Ishikawa (cell line): Measurements from ENCODE around the gene N4BP2L2.

Experiments used
- CEBPB ChIP-seq: IDR thresholded peaks from 2 replicates; pipeline ENCODE4 v1.6.1; 2012
- EGR1 ChIP-seq: IDR thresholded peaks from 2 replicates; pipeline ENCODE4 v1.6.1; 2012
- EP300 ChIP-seq: IDR thresholded peaks from 2 replicates; pipeline ENCODE4 v1.6.1; 2012; ENCODE audit warnings: borderline replicate concordance
- NFIC ChIP-seq: IDR thresholded peaks from 2 replicates; pipeline ENCODE4 v1.6.1; 2012
- RAD21 ChIP-seq: IDR thresholded peaks from 2 replicates; pipeline ENCODE4 v1.6.1; 2012; ENCODE audit warnings: low read depth
- TAF1 ChIP-seq: IDR thresholded peaks from 2 replicates; pipeline ENCODE4 v1.6.1; 2012; ENCODE audit warnings: low read depth, mild to moderate bottlenecking
- TCF12 ChIP-seq: IDR thresholded peaks from 2 replicates; pipeline ENCODE4 v1.6.1; 2012; ENCODE audit warnings: low read depth
- YY1 ChIP-seq: IDR thresholded peaks from 2 replicates; pipeline ENCODE4 v1.6.1; 2012; ENCODE audit warnings: low read depth
- ZBTB7A ChIP-seq: IDR thresholded peaks from 2 replicates; pipeline ENCODE4 v1.6.1; 2012; ENCODE audit warnings: low read depth
- TF ChIP-seq, protein P1 (sequence below): IDR thresholded peaks from 2 replicates; pipeline ENCODE4 v1.6.1; 2012; ENCODE audit warnings: low read depth, mild to moderate bottlenecking
- TF ChIP-seq, protein P2 (sequence below): IDR thresholded peaks from 2 replicates; pipeline ENCODE4 v1.6.1; 2012
- TF ChIP-seq, protein P3 (sequence below): IDR thresholded peaks from 2 replicates; pipeline ENCODE4 v1.6.1; 2012

DNA sequence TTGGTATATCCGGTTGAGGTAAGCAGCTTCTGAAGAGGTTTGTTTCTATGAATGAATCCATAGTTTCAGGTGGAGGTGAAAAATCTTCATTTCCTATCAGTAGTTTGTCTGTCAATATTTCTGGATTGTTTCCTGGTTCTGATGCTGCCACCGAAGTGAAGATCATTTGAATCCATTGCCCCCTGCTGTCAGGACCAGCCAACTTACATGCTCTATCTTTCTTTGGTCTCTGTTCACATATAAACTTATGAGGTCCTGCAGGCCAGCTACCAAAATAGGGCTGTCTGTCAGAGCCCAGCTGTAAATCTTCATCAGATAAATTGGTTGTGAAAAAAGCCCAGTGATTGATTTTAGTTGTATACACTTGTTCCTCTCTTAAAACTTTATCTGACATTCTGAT is 95.5 kb downstream of the N4BP2L2 start:
- TF ChIP-seq EGR1 (no peak), EP300 (no peak), TAF1 (no peak), RAD21 (no peak), NFIC (no peak), TCF12 (no peak), CEBPB (no peak), YY1 (no peak), ZBTB7A (no peak)
- TF ChIP-seq, protein P1, sequence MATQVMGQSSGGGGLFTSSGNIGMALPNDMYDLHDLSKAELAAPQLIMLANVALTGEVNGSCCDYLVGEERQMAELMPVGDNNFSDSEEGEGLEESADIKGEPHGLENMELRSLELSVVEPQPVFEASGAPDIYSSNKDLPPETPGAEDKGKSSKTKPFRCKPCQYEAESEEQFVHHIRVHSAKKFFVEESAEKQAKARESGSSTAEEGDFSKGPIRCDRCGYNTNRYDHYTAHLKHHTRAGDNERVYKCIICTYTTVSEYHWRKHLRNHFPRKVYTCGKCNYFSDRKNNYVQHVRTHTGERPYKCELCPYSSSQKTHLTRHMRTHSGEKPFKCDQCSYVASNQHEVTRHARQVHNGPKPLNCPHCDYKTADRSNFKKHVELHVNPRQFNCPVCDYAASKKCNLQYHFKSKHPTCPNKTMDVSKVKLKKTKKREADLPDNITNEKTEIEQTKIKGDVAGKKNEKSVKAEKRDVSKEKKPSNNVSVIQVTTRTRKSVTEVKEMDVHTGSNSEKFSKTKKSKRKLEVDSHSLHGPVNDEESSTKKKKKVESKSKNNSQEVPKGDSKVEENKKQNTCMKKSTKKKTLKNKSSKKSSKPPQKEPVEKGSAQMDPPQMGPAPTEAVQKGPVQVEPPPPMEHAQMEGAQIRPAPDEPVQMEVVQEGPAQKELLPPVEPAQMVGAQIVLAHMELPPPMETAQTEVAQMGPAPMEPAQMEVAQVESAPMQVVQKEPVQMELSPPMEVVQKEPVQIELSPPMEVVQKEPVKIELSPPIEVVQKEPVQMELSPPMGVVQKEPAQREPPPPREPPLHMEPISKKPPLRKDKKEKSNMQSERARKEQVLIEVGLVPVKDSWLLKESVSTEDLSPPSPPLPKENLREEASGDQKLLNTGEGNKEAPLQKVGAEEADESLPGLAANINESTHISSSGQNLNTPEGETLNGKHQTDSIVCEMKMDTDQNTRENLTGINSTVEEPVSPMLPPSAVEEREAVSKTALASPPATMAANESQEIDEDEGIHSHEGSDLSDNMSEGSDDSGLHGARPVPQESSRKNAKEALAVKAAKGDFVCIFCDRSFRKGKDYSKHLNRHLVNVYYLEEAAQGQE: no peak
- TF ChIP-seq, protein P2, sequence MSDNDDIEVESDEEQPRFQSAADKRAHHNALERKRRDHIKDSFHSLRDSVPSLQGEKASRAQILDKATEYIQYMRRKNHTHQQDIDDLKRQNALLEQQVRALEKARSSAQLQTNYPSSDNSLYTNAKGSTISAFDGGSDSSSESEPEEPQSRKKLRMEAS: no peak
- TF ChIP-seq, protein P3, sequence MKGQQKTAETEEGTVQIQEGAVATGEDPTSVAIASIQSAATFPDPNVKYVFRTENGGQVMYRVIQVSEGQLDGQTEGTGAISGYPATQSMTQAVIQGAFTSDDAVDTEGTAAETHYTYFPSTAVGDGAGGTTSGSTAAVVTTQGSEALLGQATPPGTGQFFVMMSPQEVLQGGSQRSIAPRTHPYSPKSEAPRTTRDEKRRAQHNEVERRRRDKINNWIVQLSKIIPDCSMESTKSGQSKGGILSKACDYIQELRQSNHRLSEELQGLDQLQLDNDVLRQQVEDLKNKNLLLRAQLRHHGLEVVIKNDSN: no peak
